ENCODE data around the gene ODAPH.

DNA sequence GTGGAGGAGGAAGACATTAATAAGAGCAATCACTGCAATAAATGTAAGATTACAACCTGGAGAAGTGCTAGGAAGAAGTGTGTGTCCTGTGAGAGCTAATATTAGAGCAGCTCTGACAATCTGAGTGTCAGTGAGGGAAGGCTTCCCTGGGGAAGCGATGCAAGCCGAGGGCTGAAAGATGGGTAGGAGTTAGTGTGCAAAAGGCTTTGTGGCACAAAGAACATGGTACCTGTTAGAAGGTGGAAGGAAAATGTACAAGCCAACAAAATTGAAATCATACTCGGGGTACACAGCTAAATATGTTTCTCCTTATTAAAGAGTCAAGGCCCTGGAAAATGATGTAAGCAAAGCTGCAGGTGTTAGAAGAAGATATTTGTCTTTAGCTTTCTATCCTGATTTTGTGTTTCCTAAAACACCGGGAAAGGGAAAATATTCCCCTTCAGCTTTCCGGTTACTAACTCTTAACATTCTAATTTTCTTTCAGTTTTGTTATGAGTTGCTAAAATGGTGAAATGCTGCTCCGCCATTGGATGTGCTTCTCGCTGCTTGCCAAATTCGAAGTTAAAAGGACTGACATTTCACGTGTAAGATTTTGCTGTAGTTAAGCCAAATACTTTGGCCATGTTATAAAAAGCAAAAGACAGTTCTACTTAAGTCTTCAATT lies 40.8 kb upstream of the ODAPH start:
- TF ChIP-seq, protein P1, sequence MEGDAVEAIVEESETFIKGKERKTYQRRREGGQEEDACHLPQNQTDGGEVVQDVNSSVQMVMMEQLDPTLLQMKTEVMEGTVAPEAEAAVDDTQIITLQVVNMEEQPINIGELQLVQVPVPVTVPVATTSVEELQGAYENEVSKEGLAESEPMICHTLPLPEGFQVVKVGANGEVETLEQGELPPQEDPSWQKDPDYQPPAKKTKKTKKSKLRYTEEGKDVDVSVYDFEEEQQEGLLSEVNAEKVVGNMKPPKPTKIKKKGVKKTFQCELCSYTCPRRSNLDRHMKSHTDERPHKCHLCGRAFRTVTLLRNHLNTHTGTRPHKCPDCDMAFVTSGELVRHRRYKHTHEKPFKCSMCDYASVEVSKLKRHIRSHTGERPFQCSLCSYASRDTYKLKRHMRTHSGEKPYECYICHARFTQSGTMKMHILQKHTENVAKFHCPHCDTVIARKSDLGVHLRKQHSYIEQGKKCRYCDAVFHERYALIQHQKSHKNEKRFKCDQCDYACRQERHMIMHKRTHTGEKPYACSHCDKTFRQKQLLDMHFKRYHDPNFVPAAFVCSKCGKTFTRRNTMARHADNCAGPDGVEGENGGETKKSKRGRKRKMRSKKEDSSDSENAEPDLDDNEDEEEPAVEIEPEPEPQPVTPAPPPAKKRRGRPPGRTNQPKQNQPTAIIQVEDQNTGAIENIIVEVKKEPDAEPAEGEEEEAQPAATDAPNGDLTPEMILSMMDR (conservative IDR thresholded peaks at IDR 0.05 in 1 of 2, IDR thresholded peaks at IDR 0.05 in 1 of 2; ENCODE audit: extremely low read depth in 1 of 2, insufficient read depth in 1 of 2, low read depth in 1 of 2, low read length in 2 of 2): no peak
- no peak for TF ChIP-seq EZH2 (IDR thresholded peaks at IDR 0.05; ENCODE audit: borderline replicate concordance, low read length)

Measured in mammary epithelial cell (primary cell).